Esophagus muscularis mucosa (tissue), 4 donors: ENCODE measurements around the gene PDGFB. TPM values are rescaled to one million over a fixed set of nuclear protein-coding genes. Genes with fewer than 3 reads are reported as not detected.

Experiments used
- DNase-seq: peaks from one replicate; pipeline ENCODE4 v3.0.0-alpha.2; 2017; ENCODE audit errors: extremely low spot score
- H3K27ac ChIP-seq, 4 donors: fragments of 200-600 bp; sonication (generic); replicated peaks in 1 of 4; 1 replicate in 3 of 4; 2 replicates in 1 of 4; pipeline ENCODE4 v1.5.1; 2016 to 2019; ENCODE audit warnings: mild to moderate bottlenecking in 1 of 4
- H3K27me3 ChIP-seq, 4 donors: fragments of 200-600 bp; sonication (generic); one replicate each; pipeline versions ENCODE4 v1.5.1 to v1.6.0; 2016 to 2019
- H3K36me3 ChIP-seq, 4 donors: fragments of 200-600 bp; sonication (generic); one replicate each; pipeline ENCODE4 v1.5.1; 2016 to 2019
- H3K4me1 ChIP-seq, 4 donors: fragments of 200-600 bp; sonication (generic); one replicate each; pipeline ENCODE4 v1.5.1; 2016 to 2019
- H3K4me3 ChIP-seq, 4 donors: fragments of 200-600 bp; sonication (generic); 1 replicate in 2 of 4; 2 replicates in 2 of 4; pipeline ENCODE4 v1.5.1; 2016 to 2019; ENCODE audit warnings: mild to moderate bottlenecking in 4 of 4, moderate library complexity in 1 of 4
- H3K9me3 ChIP-seq, 4 donors: fragments of 200-600 bp; sonication (generic); 1 replicate in 3 of 4; 2 replicates in 1 of 4; pipeline ENCODE4 v1.5.1; 2016 to 2019
- EP300 ChIP-seq: sonication (generic); formaldehyde crosslinking; IDR thresholded peaks from one replicate; pipeline ENCODE4 v1.6.1; 2017; ENCODE audit warnings: antibody characterized with exemption
- POLR2A ChIP-seq: fragments of 450-650 bp; IDR thresholded peaks from one replicate; pipeline ENCODE4 v1.6.1; 2017; ENCODE audit warnings: antibody characterized with exemption, moderate library complexity, mild to moderate bottlenecking, low read depth
- POLR2AphosphoS5 ChIP-seq, 2 donors: sonication (generic); formaldehyde crosslinking; IDR thresholded peaks; one replicate each; pipeline ENCODE4 v1.6.1; 2017; ENCODE audit warnings: antibody characterized with exemption in 2 of 2
- WGBS: methylation state at CpG from one replicate; pipeline ENCODE4 v1.1.5; 2018; 5-methylcytosine and 5-hydroxymethylcytosine counted together
- intact Hi-C: fragments of 100-400 bp; cut with DNase I; formaldehyde crosslinking; loops from one replicate; pipeline ENCODE4 v1.15.1; 2023
- total RNA-seq, 4 donors: library from RNA; depleted of rRNA; stranded (reverse); fragments of >200 nt; gene quantifications; one replicate each; pipeline versions ENCODE4 v1.1.0 to v1.2.1, GENCODE V29; 2016
- TF ChIP-seq, protein P1 (sequence below), 3 experiments: fragments of 200-600 bp in 2 of 3; fragments of 450-650 bp in 1 of 3; sonication (generic) in 2 of 3; IDR thresholded peaks; one replicate each; pipeline ENCODE4 v1.5.1; 2017 to 2019; ENCODE audit warnings: antibody characterized with exemption in 3 of 3, mild to moderate bottlenecking in 2 of 3, moderate library complexity in 1 of 3

The PDGFB gene
- total RNA-seq, 4 donors from 2014 or later: 12.3 to 25.4 (median 18.8) TPM

DNA sequence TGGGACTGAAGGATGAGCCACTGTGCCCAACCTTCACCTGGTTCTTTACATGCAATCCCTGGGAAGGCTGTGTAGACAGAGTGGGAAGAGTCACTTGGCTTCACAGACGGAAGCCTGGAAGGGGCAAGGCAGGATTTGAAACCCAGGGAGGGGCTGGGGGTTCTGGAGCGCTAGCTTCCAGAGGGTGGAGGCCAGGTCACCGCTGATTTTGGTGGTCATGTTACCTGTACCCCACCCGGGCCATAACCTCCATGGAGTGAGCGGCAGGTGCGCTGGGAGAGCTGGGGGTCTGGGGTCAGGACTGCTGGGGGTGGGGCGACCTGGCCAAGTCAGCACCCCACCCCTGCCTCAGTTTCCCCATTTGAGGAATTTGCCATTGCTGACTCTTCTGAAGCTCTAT is 38.3 kb downstream of the PDGFB start:
- H3K9me3 ChIP-seq: no peaks in the 10 kb centered on the region
- no peak overlapping the region for H3K27ac ChIP-seq
- intact Hi-C loops: no loop called here
- no peak for DNase-seq
- WGBS: 98% methylated on average over 4 of the region's 7 CpGs
- TF ChIP-seq POLR2A: no peak
- no peak for TF ChIP-seq EP300
- TF ChIP-seq, protein P1, sequence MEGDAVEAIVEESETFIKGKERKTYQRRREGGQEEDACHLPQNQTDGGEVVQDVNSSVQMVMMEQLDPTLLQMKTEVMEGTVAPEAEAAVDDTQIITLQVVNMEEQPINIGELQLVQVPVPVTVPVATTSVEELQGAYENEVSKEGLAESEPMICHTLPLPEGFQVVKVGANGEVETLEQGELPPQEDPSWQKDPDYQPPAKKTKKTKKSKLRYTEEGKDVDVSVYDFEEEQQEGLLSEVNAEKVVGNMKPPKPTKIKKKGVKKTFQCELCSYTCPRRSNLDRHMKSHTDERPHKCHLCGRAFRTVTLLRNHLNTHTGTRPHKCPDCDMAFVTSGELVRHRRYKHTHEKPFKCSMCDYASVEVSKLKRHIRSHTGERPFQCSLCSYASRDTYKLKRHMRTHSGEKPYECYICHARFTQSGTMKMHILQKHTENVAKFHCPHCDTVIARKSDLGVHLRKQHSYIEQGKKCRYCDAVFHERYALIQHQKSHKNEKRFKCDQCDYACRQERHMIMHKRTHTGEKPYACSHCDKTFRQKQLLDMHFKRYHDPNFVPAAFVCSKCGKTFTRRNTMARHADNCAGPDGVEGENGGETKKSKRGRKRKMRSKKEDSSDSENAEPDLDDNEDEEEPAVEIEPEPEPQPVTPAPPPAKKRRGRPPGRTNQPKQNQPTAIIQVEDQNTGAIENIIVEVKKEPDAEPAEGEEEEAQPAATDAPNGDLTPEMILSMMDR (IDR thresholded peaks at IDR 0.05): no peak
- TF ChIP-seq POLR2AphosphoS5 (IDR thresholded peaks at IDR 0.05): no peak
- peaks cover 0 to 23% (median 15%) of the 10 kb centered on the region in 4 donors for H3K4me1 ChIP-seq
- peaks cover 0 to 7% (median 0%) of the 10 kb centered on the region in 4 donors for H3K27me3 ChIP-seq
- H3K4me3 ChIP-seq: no peak overlapping the region
- H3K36me3 ChIP-seq: no peaks in the 10 kb centered on the region

DNA sequence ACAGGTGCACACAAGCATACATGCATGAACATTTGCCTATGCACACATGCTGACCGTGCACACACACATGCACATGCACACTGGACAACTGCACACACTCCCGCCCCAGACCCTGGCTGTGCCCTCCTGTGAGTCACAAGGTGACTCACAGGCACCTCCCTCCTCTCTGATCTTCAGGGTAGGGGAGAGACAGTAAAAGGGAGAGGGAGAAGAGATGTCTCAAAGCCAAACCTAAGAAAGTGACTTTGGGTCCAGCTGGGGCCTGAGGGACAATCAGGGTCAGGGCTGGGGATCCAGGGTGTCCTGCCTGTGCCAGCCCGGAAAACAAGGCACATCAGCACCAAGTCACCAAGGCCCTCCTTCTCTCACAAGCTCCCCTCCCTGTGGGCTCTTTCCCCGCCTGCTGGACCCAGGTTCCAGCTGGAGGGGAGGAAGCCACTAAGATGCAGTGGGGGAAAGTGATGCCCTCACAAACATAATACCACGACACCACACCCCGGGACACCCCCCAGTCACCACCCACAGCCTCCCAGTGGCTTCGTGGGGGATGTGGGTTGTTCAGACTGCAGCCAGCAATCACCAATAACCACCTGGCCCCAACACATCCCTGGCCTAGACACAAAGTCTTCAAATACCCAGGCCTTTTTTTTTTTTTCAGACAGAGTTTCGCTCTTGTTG is 39.3 kb downstream of the PDGFB start:
- H3K27ac ChIP-seq: no peak overlapping the region
- intact Hi-C loops: no loop called here
- H3K36me3 ChIP-seq: no peaks in the 10 kb centered on the region
- no peak overlapping the region for H3K4me3 ChIP-seq
- peaks cover 0 to 7% (median 0%) of the 10 kb centered on the region in 4 donors for H3K27me3 ChIP-seq
- TF ChIP-seq EP300 (no peak), POLR2A (no peak), POLR2AphosphoS5 (IDR thresholded peaks at IDR 0.05) (no peak)
- TF ChIP-seq, protein P1 (IDR thresholded peaks at IDR 0.05): no peak
- H3K9me3 ChIP-seq: no peaks in the 10 kb centered on the region
- DNase-seq: no peak
- 81% methylated on average over 8 of the region's 8 CpGs for WGBS
- peaks cover 0 to 23% (median 15%) of the 10 kb centered on the region in 4 donors for H3K4me1 ChIP-seq

DNA sequence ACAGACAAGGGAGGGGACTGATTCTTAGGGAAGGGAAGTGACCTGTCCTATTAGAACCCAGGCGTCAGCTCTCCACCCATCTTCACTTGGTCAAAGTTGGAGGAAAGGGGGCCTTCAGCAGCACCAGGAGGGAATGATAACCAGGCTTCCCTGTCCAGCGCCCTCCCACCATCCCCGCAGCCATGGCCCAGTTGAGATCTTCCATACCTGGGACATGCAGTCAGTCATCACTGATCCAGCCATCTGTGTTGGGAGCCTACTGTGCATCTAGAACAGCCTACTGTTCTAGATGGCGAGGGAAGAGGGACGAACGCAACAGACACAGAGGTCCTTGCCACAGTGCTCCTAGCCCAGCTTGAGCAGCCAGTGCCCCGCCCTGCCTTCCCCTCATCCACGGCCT is 40.6 kb downstream of the PDGFB start:
- WGBS: 91% methylated on average over 8 of the region's 8 CpGs
- DNase-seq: no peak
- no peak overlapping the region for H3K27ac ChIP-seq

DNA sequence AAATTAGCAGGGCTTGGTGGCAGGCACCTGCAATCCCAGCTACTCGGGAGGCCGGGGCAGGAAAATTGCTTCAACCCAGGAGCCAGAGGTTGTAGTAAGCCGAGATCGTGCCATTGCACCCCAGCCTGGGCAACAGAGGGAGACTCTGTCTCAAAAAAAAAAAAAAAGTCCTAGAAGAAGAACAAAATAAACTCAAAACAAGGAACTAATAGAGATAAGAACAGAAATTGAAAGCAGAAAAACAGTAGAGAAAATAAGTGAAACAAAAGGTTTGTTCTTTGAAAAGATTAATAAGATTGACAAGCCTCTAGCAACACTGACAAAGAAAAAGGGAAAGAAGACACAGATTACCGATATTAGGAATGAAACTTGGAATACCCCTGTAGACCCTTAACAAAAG is 47.2 kb downstream of the PDGFB start:
- TF ChIP-seq POLR2A (no peak), EP300 (no peak), POLR2AphosphoS5 (IDR thresholded peaks at IDR 0.05) (no peak)
- DNase-seq: no peak
- no peaks in the 10 kb centered on the region for H3K36me3 ChIP-seq
- H3K9me3 ChIP-seq: peaks cover 0 to 5% (median 2%) of the 10 kb centered on the region in 4 donors
- WGBS: 87% methylated on average over 5 of the region's 5 CpGs
- H3K4me3 ChIP-seq: no peak overlapping the region
- no peak overlapping the region for H3K27ac ChIP-seq
- no peaks in the 10 kb centered on the region for H3K27me3 ChIP-seq
- H3K4me1 ChIP-seq: peaks cover 0 to 6% (median 2%) of the 10 kb centered on the region in 4 donors
- intact Hi-C loops: no loop called here

More for the DNA sequence above, 40.6 kb downstream of the PDGFB start:
- Histone ChIP-seq H3K4me3 (no peak overlapping the region), H3K9me3 (no peaks in the 10 kb centered on the region), H3K36me3 (no peaks in the 10 kb centered on the region), H3K4me1 (peaks cover 0 to 23% (median 15%) of the 10 kb centered on the region in 4 donors), H3K27me3 (peaks cover 0 to 7% (median 0%) of the 10 kb centered on the region in 4 donors)
- TF ChIP-seq POLR2A (no peak), POLR2AphosphoS5 (IDR thresholded peaks at IDR 0.05) (no peak), EP300 (no peak)
- TF ChIP-seq, protein P1 (IDR thresholded peaks at IDR 0.05): no peak
- intact Hi-C loops: no loop called here

DNA sequence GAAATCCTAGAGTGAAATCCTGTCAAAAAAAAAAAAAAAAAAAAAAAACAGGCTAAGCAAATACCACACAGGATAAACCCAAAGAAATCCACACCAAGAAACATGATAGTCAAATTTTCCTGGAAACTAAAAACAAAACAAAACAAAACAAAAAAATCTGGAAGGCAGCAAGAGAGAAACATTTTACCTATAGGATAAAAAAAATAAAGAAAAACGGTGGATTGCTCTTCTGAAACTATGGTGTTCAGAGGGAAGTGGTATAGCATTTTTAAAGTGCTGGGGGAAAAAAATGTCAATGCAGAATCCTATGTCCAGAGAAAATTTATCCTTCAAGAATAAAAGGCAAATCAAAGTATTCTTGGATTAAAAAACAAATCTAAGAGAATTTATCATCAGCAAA is 50.7 kb downstream of the PDGFB start:
- 0% methylated on average over 1 of the region's 1 CpG for WGBS
- H3K4me1 ChIP-seq: no peaks in the 10 kb centered on the region
- H3K27ac ChIP-seq: no peak overlapping the region
- TF ChIP-seq EP300 (no peak), POLR2A (no peak)
- TF ChIP-seq, protein P1 (IDR thresholded peaks at IDR 0.05): no peak
- peaks cover 0 to 5% (median 2%) of the 10 kb centered on the region in 4 donors for H3K9me3 ChIP-seq
- no peak for DNase-seq
- intact Hi-C loops: no loop called here
- peaks cover 0 to 6% (median 0%) of the 10 kb centered on the region in 4 donors for H3K27me3 ChIP-seq
- no peaks in the 10 kb centered on the region for H3K36me3 ChIP-seq
- no peak overlapping the region for H3K4me3 ChIP-seq
